Trophoblast cell (in vitro differentiated cells and primary cell): Measurements from ENCODE around the gene FGFR2.

ENCODE experiments used
- DNase-seq, 2 donors: peaks; one replicate each; pipeline ENCODE4 v3.0.0-alpha.2; 2016
- H2AFZ ChIP-seq: 2 replicates; pipeline ENCODE4 v1.6.1; 2013; ENCODE audit warnings: low read length, moderate library complexity, mild to moderate bottlenecking; ENCODE audit not compliant: insufficient read depth, poor library complexity
- H2AK5ac ChIP-seq: 2 replicates; pipeline ENCODE4 v1.6.1; 2013; ENCODE audit warnings: mild to moderate bottlenecking, low read length
- H2BK120ac ChIP-seq: 2 replicates; pipeline ENCODE4 v1.6.1; 2013; ENCODE audit warnings: low read length, mild to moderate bottlenecking, moderate library complexity; ENCODE audit not compliant: insufficient read depth, poor library complexity
- H2BK12ac ChIP-seq: 2 replicates; pipeline ENCODE4 v1.6.1; 2013; ENCODE audit warnings: mild to moderate bottlenecking, low read length, moderate library complexity
- H2BK5ac ChIP-seq: 2 replicates; pipeline ENCODE4 v1.6.1; 2013; ENCODE audit warnings: low read length, low read depth, moderate library complexity, mild to moderate bottlenecking; ENCODE audit not compliant: poor library complexity
- H3K14ac ChIP-seq: 2 replicates; pipeline ENCODE4 v1.6.1; 2013; ENCODE audit warnings: mild to moderate bottlenecking, low read length
- H3K18ac ChIP-seq: 2 replicates; pipeline ENCODE4 v1.6.1; 2013; ENCODE audit warnings: mild to moderate bottlenecking, low read length
- H3K23ac ChIP-seq: 2 replicates; pipeline ENCODE4 v1.6.1; 2013; ENCODE audit warnings: low read length
- H3K27ac ChIP-seq: 2 replicates; pipeline ENCODE4 v1.5.1; 2013; ENCODE audit warnings: low read depth, mild to moderate bottlenecking, inconsistent platforms, low read length, moderate library complexity
- H3K27me3 ChIP-seq: 2 replicates; pipeline ENCODE4 v1.6.1; 2013; ENCODE audit warnings: inconsistent platforms, mild to moderate bottlenecking, low read length, moderate library complexity; ENCODE audit not compliant: insufficient read depth
- H3K36me3 ChIP-seq, 2 experiments: 1 replicate in 1 of 2; 2 replicates in 1 of 2; pipeline ENCODE4 v1.6.1; 2013; ENCODE audit warnings: low read length in 2 of 2, mild to moderate bottlenecking in 2 of 2, moderate library complexity in 1 of 2; ENCODE audit not compliant: insufficient read depth in 2 of 2, control insufficient read depth in 1 of 2
- H3K4ac ChIP-seq: 2 replicates; pipeline ENCODE4 v1.6.1; 2013; ENCODE audit warnings: low read depth, mild to moderate bottlenecking, low read length, moderate library complexity
- H3K4me1 ChIP-seq, 2 experiments: 1 replicate in 1 of 2; 2 replicates in 1 of 2; pipeline ENCODE4 v1.6.1; 2013; ENCODE audit warnings: low read length in 2 of 2, mild to moderate bottlenecking in 2 of 2, moderate library complexity in 1 of 2; ENCODE audit not compliant: insufficient read depth in 2 of 2, control insufficient read depth in 1 of 2
- H3K4me2 ChIP-seq: 2 replicates; pipeline ENCODE4 v1.6.1; 2013; ENCODE audit warnings: inconsistent platforms, mild to moderate bottlenecking, low read length, moderate library complexity
- H3K4me3 ChIP-seq: 2 replicates; pipeline ENCODE4 v1.5.1; 2013; ENCODE audit warnings: mild to moderate bottlenecking, low read depth, low read length, inconsistent platforms
- H3K79me1 ChIP-seq: one replicate; pipeline ENCODE4 v1.6.1; 2013; ENCODE audit warnings: low read length
- H3K79me2 ChIP-seq: 2 replicates; pipeline ENCODE4 v1.6.1; 2013; ENCODE audit warnings: low read length, mild to moderate bottlenecking; ENCODE audit not compliant: control insufficient read depth, insufficient read depth, poor library complexity
- H3K9ac ChIP-seq: 2 replicates; pipeline ENCODE4 v1.6.1; 2013; ENCODE audit warnings: mild to moderate bottlenecking, low read length
- H3K9me3 ChIP-seq: 2 replicates; pipeline ENCODE4 v1.6.1; 2013; ENCODE audit warnings: low read depth, mild to moderate bottlenecking, control low read depth, inconsistent platforms, low read length; ENCODE audit not compliant: insufficient read depth
- H4K12ac ChIP-seq: 2 replicates; pipeline ENCODE4 v1.6.1; 2013; ENCODE audit warnings: low read depth, mild to moderate bottlenecking, low read length, moderate library complexity
- H4K8ac ChIP-seq: 2 replicates; pipeline ENCODE4 v1.6.1; 2013; ENCODE audit warnings: low read depth, mild to moderate bottlenecking, low read length, moderate library complexity
- H4K91ac ChIP-seq: one replicate; pipeline ENCODE4 v1.6.1; 2013; ENCODE audit warnings: low read depth, mild to moderate bottlenecking, low read length, moderate library complexity
- WGBS: extraction: QIAGEN DNeasy Blood & Tissue Kit; methylation state at CpG from one replicate; pipeline ENCODE4 v1.1.7; 2013; ENCODE audit warnings: missing lambda C conversion rate; ENCODE audit not compliant: insufficient read length, insufficient coverage; ENCODE audit errors: extremely low coverage; 5-methylcytosine and 5-hydroxymethylcytosine counted together

Gene FGFR2

DNA sequence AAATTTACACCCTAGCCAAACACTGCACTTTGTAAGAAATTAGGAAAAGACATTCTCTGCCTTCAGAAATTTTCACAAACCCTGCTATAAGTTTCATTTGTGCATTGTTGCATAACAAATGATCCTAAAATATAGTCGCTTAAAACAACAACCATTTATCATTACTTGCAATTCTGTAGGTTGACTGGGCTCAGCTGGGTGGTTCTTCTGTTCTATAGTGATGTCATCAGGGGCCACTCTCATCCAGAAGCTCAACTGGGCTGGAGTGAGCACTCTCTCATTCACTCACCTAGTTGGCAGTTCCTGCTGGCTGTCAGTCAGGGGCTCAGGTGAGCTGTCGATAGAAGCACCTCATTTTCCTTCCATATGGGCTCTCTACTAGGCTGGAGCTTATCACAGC is 20.7 kb upstream of the FGFR2 start:
- Histone ChIP-seq H2AFZ (no peak overlapping the region), H3K4me1 (peaks cover 0 to 2% of the 10 kb centered on the region in 2 experiments), H2BK5ac (no peak overlapping the region), H3K4me2 (no peak overlapping the region), H3K36me3 (no peaks in the 10 kb centered on the region), H2BK120ac (no peak overlapping the region), H3K18ac (no peak overlapping the region), H3K23ac (no peak overlapping the region), H3K79me1 (no peaks in the 10 kb centered on the region), H4K12ac (no peak overlapping the region), H3K9me3 (peaks cover 9% of the 10 kb centered on the region), H4K8ac (no peak overlapping the region), H3K27ac (no peak overlapping the region), H3K4me3 (no peak overlapping the region), H3K14ac (no peak overlapping the region), H3K27me3 (no peaks in the 10 kb centered on the region), H3K4ac (no peak overlapping the region), H4K91ac (no peak overlapping the region), H2BK12ac (no peak overlapping the region), H2AK5ac (no peak overlapping the region), H3K9ac (no peak overlapping the region), H3K79me2 (no peaks in the 10 kb centered on the region)
- DNase-seq = no peak
- WGBS = no CpG with 5 or more reads among the region's 2 CpGs

DNA sequence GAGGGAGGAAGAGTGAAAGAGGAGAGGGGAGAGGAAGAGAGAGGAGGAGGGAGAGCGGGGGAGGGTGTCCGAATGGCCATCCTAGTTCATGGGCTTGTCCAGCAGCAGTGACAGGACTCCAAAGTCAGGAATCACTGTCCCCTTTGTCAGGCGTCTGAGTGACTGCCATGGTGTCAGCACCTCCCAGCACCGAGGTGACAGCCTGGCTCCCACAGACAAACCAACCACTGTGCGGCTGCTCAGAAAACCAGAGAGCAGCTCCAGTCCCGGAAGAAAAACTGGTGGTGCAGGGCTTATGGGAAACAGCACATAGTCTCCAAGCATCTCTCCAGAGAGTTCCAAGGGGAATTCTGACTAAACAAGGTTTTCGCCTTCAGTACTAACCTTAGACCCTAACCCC is 18.9 kb upstream of the FGFR2 start:
- Histone ChIP-seq H3K18ac (no peak overlapping the region), H2AK5ac (no peak overlapping the region), H4K8ac (no peak overlapping the region), H3K4me1 (peaks cover 0 to 2% of the 10 kb centered on the region in 2 experiments), H2AFZ (no peak overlapping the region), H3K27me3 (no peaks in the 10 kb centered on the region), H2BK120ac (no peak overlapping the region), H2BK5ac (no peak overlapping the region), H3K79me1 (no peaks in the 10 kb centered on the region), H3K27ac (no peak overlapping the region), H4K91ac (no peak overlapping the region), H4K12ac (no peak overlapping the region), H2BK12ac (no peak overlapping the region), H3K9me3 (peaks cover 9% of the 10 kb centered on the region), H3K36me3 (no peaks in the 10 kb centered on the region), H3K14ac (no peak overlapping the region), H3K4me2 (no peak overlapping the region), H3K4ac (no peak overlapping the region), H3K9ac (no peak overlapping the region), H3K4me3 (no peak overlapping the region), H3K79me2 (no peaks in the 10 kb centered on the region), H3K23ac (no peak overlapping the region)
- WGBS = no CpG with 5 or more reads among the region's 7 CpGs
- DNase-seq = no peak

DNA sequence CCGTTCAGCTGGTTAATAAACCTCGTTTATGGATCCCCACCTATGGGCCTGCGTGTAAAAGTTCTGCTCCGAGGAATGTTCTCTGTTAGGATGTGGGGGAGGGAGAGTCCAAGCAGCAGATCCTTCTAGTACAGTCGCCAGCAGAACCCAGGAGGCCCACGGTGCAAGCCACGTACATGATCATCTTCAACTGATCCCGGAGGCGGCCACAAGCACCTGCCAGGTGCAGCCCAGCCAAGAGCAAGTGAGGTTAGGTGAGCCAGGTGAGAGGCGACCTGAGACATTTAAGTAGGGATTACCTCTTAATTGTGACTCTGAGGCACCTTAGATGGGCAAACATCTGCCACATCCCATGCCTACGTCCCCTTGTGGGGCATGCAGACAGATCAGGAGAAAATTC is 18.0 kb upstream of the FGFR2 start:
- H2AK5ac ChIP-seq = no peak overlapping the region

DNA sequence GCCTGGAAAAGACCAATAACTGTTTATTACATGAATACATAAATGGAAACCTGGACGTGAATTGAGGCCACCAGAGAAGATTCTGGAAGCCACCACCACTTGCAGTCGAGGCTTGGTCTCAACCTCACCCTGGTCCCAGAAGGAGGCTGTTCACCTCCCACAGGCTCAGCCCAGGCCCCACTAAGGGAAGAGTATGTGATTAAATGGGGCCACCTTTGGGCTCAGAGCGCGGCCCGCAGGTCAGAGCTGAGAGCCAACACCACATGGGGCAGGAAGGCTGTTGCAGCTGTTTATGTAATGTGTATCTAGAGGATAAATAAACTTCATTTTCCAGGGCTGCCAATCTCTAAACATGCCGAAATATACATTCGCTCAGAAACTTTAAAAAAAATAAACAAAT is 17.6 kb upstream of the FGFR2 start:
- Histone ChIP-seq H3K4me3 (no peak overlapping the region), H4K91ac (no peak overlapping the region), H3K4ac (no peak overlapping the region), H3K79me1 (peaks cover 9% of the 10 kb centered on the region), H2BK5ac (no peak overlapping the region), H3K23ac (no peak overlapping the region), H2AFZ (no peak overlapping the region), H3K14ac (no peak overlapping the region), H3K18ac (no peak overlapping the region), H2BK120ac (no peak overlapping the region), H4K12ac (no peak overlapping the region), H3K36me3 (no peaks in the 10 kb centered on the region), H3K79me2 (no peaks in the 10 kb centered on the region), H3K27me3 (no peaks in the 10 kb centered on the region), H3K4me2 (no peak overlapping the region), H3K27ac (no peak overlapping the region), H3K9ac (no peak overlapping the region), H2AK5ac (no peak overlapping the region), H3K9me3 (peaks cover 6% of the 10 kb centered on the region), H4K8ac (no peak overlapping the region), H2BK12ac (no peak overlapping the region), H3K4me1 (peaks cover 0 to 4% of the 10 kb centered on the region in 2 experiments)
- WGBS = no CpG with 5 or more reads among the region's 7 CpGs
- DNase-seq = no peak

More for the DNA sequence above, 18.0 kb upstream of the FGFR2 start:
- H3K4me1 ChIP-seq = peaks cover 0 to 4% of the 10 kb centered on the region in 2 experiments
- H2AFZ ChIP-seq = no peak overlapping the region
- H3K14ac ChIP-seq = no peak overlapping the region
- no peak overlapping the region for H3K4ac ChIP-seq
- no peak overlapping the region for H3K27ac ChIP-seq
- H3K79me1 ChIP-seq = peaks cover 4% of the 10 kb centered on the region
- no peaks in the 10 kb centered on the region for H3K36me3 ChIP-seq
- no peaks in the 10 kb centered on the region for H3K27me3 ChIP-seq
- WGBS = no CpG with 5 or more reads among the region's 11 CpGs
- no peaks in the 10 kb centered on the region for H3K79me2 ChIP-seq
- no peak overlapping the region for H4K8ac ChIP-seq
- no peak overlapping the region for H2BK5ac ChIP-seq
- DNase-seq = no peak
- H3K9ac ChIP-seq = no peak overlapping the region
- no peak overlapping the region for H2BK120ac ChIP-seq
- H2BK12ac ChIP-seq = no peak overlapping the region
- H3K18ac ChIP-seq = no peak overlapping the region
- no peak overlapping the region for H4K91ac ChIP-seq
- no peak overlapping the region for H3K4me3 ChIP-seq
- no peak overlapping the region for H3K4me2 ChIP-seq
- H3K23ac ChIP-seq = no peak overlapping the region
- H3K9me3 ChIP-seq = peaks cover 6% of the 10 kb centered on the region
- no peak overlapping the region for H4K12ac ChIP-seq
